Chondrocyte (in vitro differentiated cells): ENCODE measurements around the gene NCAPH2. TPM values are rescaled to one million over a fixed set of nuclear protein-coding genes. Genes with fewer than 3 reads are reported as not detected.

ENCODE experiments used
- DNase-seq: peaks from one replicate; pipeline ENCODE4 v3.0.0; 2021; ENCODE audit warnings: mixed read lengths, low spot score
- H3K27ac Mint-ChIP-seq: one replicate; pipeline ENCODE4 v1.8.0; 2021; ENCODE audit warnings: mild to moderate bottlenecking, moderate library complexity, mixed read lengths; ENCODE audit not compliant: unreplicated experiment
- H3K27me3 Mint-ChIP-seq: 2 replicates; pipeline ENCODE4 v1.8.0; 2021; ENCODE audit warnings: low read depth, mixed read lengths
- H3K36me3 Mint-ChIP-seq: 2 replicates; pipeline ENCODE4 v1.8.0; 2021; ENCODE audit warnings: low read depth, mixed read lengths
- H3K4me1 Mint-ChIP-seq: 2 replicates; pipeline ENCODE4 v1.8.0; 2021; ENCODE audit warnings: low read depth, mild to moderate bottlenecking, mixed read lengths
- H3K4me3 Mint-ChIP-seq: one replicate; pipeline ENCODE4 v1.8.0; 2021; ENCODE audit warnings: mild to moderate bottlenecking, moderate library complexity, mixed read lengths; ENCODE audit not compliant: unreplicated experiment
- H3K9me3 Mint-ChIP-seq: 2 replicates; pipeline ENCODE4 v1.8.0; 2021; ENCODE audit warnings: low read depth, mixed read lengths
- total RNA-seq: library from RNA; stranded (reverse); gene quantifications from 3 replicates; pipeline ENCODE4 v1.2.1, GENCODE V29; 2021
- TF ChIP-seq, protein P1 (sequence below): fragments of 200-600 bp; sonication (generic); IDR thresholded peaks from 2 replicates; pipeline ENCODE4 v1.5.0; 2021; ENCODE audit warnings: antibody characterized with exemption, mild to moderate bottlenecking, moderate library complexity

Gene NCAPH2
- total RNA-seq, 1 donor from 2014 or later: 38.9 TPM

- TF ChIP-seq, protein P1, sequence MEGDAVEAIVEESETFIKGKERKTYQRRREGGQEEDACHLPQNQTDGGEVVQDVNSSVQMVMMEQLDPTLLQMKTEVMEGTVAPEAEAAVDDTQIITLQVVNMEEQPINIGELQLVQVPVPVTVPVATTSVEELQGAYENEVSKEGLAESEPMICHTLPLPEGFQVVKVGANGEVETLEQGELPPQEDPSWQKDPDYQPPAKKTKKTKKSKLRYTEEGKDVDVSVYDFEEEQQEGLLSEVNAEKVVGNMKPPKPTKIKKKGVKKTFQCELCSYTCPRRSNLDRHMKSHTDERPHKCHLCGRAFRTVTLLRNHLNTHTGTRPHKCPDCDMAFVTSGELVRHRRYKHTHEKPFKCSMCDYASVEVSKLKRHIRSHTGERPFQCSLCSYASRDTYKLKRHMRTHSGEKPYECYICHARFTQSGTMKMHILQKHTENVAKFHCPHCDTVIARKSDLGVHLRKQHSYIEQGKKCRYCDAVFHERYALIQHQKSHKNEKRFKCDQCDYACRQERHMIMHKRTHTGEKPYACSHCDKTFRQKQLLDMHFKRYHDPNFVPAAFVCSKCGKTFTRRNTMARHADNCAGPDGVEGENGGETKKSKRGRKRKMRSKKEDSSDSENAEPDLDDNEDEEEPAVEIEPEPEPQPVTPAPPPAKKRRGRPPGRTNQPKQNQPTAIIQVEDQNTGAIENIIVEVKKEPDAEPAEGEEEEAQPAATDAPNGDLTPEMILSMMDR: no peak
- no peaks in the 10 kb centered on the region for H3K27me3 Mint-ChIP-seq
- H3K4me1 Mint-ChIP-seq: no peaks in the 10 kb centered on the region
- no peak overlapping the region for H3K27ac Mint-ChIP-seq
- no peaks in the 10 kb centered on the region for H3K9me3 Mint-ChIP-seq
- peaks cover 20% of the 10 kb centered on the region for H3K36me3 Mint-ChIP-seq
- no peak for DNase-seq
- no peak overlapping the region for H3K4me3 Mint-ChIP-seq
Observed at GRCh38 chr22:50570861-50571260, 62.8 kb downstream of the NCAPH2 start.

DNA sequence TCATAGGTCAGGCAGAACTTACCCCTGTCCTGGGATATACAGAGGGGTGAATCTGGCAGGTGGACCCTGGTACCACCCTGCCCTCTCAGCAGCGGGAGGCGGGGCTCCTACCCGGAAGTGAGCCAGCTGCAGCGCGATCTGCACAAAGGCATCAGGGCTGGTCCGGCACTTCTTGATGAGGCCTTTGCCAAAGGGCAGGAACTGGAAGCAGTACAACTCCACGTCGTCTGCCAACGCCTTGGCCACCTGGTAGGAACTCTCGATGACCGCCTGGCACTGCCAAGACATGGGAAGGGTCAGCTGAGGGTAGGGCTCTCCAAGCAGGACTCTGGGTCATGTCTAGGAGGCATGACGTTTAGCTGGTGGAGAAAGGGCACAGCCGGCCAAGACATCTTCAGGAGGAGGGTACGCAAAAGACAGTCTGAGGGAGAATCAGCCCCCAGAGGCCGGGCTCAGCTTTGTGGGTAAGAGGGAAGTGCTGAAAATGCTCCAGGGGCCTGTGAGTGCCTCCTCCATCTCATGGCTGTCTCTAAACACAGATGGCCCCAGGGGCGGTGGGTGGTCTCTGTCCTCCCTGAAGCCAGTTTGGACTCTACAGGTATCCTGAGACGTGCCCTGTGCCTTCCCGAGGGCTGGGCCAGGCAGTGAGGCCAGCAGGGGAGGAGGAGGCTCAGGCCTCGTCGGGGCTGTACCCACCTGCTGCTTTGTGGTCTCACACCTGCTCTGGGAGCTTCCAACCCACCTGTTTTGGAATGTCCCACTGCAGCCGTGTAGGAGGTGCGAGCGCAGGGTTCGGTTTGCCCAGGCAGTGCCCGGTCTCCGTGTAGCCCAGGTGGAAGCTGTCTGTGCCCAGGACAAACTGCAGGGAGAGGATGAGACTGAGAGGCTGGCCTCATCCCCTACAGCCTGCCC is 63.5 kb downstream of the NCAPH2 start:
- Mint-ChIP-seq H3K27ac (no peak overlapping the region), H3K4me3 (no peak overlapping the region), H3K36me3 (peaks cover 20% of the 10 kb centered on the region), H3K9me3 (no peaks in the 10 kb centered on the region), H3K4me1 (no peaks in the 10 kb centered on the region), H3K27me3 (no peaks in the 10 kb centered on the region)
- TF ChIP-seq, protein P1: no peak
- no peak for DNase-seq

GRCh38 chr22:50572965-50573364 is 64.9 kb downstream of the NCAPH2 start:
- Mint-ChIP-seq H3K27me3 (no peaks in the 10 kb centered on the region), H3K36me3 (peaks cover 17% of the 10 kb centered on the region), H3K9me3 (no peaks in the 10 kb centered on the region), H3K4me1 (no peaks in the 10 kb centered on the region), H3K4me3 (no peak overlapping the region), H3K27ac (no peak overlapping the region)
- TF ChIP-seq, protein P1: no peak
- DNase-seq: no peak

DNA sequence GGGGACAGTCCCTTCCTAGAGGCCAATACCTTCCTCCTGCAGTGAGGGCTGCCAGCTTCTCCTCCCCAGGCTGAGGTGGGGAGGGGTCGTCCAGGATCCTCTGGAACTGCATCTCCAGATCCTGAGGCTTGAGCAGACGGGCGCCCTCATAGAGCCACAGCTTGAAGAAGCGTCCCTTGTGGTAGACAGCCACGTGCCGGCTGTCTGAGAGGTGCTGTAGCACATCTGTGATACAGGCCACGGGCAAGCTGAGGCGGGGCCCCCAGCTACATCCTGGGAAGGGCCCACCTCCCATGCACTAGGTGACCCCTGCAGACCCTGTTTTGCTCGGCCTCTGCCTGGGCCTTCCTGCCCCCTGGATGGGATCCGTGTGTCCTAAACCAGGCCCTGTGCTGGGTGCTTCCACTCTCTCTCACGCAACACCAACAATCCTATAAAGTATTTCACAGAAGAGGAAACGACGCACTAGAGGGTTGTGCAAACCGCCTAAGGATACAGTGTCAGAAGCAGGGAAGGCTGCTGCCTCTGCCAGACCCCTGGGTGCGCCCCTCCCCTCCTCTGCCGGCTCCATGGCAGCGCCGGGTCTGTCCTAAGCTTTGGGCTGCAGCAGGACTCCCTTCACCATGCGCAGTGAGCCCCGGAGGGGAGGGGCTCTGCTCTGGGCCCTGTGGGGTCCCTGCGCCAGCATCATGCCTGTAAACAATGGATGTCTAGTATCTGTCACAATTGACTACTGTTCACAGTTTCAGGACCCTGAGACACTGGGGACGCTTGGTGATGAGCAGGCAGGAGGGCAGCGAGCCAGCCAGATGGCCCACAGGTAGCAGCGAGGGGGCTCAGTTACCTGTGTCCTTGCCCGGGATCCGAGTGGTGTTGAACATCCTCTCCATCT is 65.7 kb downstream of the NCAPH2 start:
- TF ChIP-seq, protein P1: no peak
- no peaks in the 10 kb centered on the region for H3K9me3 Mint-ChIP-seq
- no peaks in the 10 kb centered on the region for H3K27me3 Mint-ChIP-seq
- H3K36me3 Mint-ChIP-seq: peaks cover 15% of the 10 kb centered on the region
- H3K4me1 Mint-ChIP-seq: no peaks in the 10 kb centered on the region
- H3K27ac Mint-ChIP-seq: no peak overlapping the region
- DNase-seq: no peak
- no peak overlapping the region for H3K4me3 Mint-ChIP-seq

DNA sequence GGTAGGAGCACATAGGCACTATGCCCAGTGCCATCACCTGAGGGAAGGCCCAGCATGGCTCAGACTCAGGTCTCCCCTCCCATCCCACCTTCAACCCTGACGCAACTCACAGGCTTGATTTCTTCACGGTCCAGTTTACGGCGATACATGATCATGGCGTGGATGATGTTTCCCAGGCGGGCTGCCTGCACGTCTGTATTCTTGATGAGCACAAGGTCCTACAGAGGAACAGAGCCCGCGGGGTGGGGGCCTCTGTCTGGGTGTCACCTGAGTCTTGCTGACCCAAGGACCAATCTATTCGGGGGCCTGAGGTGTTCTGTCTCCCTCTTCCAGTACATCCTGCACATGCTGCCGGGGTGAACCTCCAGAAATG is 66.3 kb downstream of the NCAPH2 start:
- H3K4me3 Mint-ChIP-seq: no peak overlapping the region
- H3K27ac Mint-ChIP-seq: no peak overlapping the region
- TF ChIP-seq, protein P1: no peak
- H3K4me1 Mint-ChIP-seq: peaks cover under 1% of the 10 kb centered on the region
- H3K36me3 Mint-ChIP-seq: peaks cover 10% of the 10 kb centered on the region
- no peak for DNase-seq
- no peaks in the 10 kb centered on the region for H3K9me3 Mint-ChIP-seq
- H3K27me3 Mint-ChIP-seq: no peaks in the 10 kb centered on the region
